ENCODE data around the gene ALDH18A1.

ALDH18A1 gene

GRCh38 chr10:95664543-95664942 is 8.0 kb upstream of the ALDH18A1 start:
- TF ChIP-seq, protein P1, sequence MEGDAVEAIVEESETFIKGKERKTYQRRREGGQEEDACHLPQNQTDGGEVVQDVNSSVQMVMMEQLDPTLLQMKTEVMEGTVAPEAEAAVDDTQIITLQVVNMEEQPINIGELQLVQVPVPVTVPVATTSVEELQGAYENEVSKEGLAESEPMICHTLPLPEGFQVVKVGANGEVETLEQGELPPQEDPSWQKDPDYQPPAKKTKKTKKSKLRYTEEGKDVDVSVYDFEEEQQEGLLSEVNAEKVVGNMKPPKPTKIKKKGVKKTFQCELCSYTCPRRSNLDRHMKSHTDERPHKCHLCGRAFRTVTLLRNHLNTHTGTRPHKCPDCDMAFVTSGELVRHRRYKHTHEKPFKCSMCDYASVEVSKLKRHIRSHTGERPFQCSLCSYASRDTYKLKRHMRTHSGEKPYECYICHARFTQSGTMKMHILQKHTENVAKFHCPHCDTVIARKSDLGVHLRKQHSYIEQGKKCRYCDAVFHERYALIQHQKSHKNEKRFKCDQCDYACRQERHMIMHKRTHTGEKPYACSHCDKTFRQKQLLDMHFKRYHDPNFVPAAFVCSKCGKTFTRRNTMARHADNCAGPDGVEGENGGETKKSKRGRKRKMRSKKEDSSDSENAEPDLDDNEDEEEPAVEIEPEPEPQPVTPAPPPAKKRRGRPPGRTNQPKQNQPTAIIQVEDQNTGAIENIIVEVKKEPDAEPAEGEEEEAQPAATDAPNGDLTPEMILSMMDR (IDR thresholded peaks at IDR 0.05; ENCODE audit: low read length, missing control alignments), result no peak
- H3K4me3 ChIP-seq (replicated peaks; ENCODE audit: low read depth, low read length), result no peak overlapping the region
- DNase-seq (ENCODE audit: low read depth), result no peak

- DNase-seq (ENCODE audit: low read depth), result no peak
- TF ChIP-seq, protein P1 (IDR thresholded peaks at IDR 0.05; ENCODE audit: low read length, missing control alignments), result no peak
- no peak overlapping the region for H3K4me3 ChIP-seq (replicated peaks; ENCODE audit: low read depth, low read length)
Measured at GRCh38 chr10:95663496-95663895, 7.0 kb upstream of the ALDH18A1 start.

GRCh38 chr10:95661818-95662217 is 5.3 kb upstream of the ALDH18A1 start:
- TF ChIP-seq, protein P1 (IDR thresholded peaks at IDR 0.05; ENCODE audit: low read length, missing control alignments), result no peak
- no peak overlapping the region for H3K4me3 ChIP-seq (replicated peaks; ENCODE audit: low read depth, low read length)
- no peak for DNase-seq (ENCODE audit: low read depth)

DNA sequence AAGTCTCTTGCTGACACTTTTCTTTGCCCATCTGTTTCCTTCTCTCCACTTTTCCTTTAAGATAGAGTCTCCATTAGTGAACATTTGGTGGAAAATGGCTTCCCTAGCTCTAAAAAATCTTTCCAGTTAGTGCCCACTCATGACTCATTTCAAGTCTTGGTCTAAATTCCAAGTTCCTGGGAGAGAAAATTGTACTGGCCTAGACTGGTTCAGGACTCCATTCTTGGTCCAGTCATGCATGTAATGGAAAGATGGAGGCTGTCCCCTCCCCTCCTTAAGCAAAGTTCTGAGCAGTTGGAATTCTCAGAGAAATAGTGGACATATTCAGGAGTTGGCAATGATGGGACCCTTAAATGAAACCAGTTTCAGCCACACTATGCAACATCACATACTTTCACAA is 3.8 kb upstream of the ALDH18A1 start:
- TF ChIP-seq, protein P1 (IDR thresholded peaks at IDR 0.05; ENCODE audit: low read length, missing control alignments), result no peak
- DNase-seq (ENCODE audit: low read depth), result peak; percentile 33

GRCh38 chr10:95657250-95657649 is 739 bp upstream of the ALDH18A1 start:
- peak overlapping the region; percentile 77 for H3K4me3 ChIP-seq (replicated peaks; ENCODE audit: low read depth, low read length)
- TF ChIP-seq, protein P1 (IDR thresholded peaks at IDR 0.05; ENCODE audit: low read length, missing control alignments), result no peak
- no peak for DNase-seq (ENCODE audit: low read depth)

More for the DNA sequence above, 3.8 kb upstream of the ALDH18A1 start:
- H3K4me3 ChIP-seq (replicated peaks; ENCODE audit: low read depth, low read length), result no peak overlapping the region

DNA sequence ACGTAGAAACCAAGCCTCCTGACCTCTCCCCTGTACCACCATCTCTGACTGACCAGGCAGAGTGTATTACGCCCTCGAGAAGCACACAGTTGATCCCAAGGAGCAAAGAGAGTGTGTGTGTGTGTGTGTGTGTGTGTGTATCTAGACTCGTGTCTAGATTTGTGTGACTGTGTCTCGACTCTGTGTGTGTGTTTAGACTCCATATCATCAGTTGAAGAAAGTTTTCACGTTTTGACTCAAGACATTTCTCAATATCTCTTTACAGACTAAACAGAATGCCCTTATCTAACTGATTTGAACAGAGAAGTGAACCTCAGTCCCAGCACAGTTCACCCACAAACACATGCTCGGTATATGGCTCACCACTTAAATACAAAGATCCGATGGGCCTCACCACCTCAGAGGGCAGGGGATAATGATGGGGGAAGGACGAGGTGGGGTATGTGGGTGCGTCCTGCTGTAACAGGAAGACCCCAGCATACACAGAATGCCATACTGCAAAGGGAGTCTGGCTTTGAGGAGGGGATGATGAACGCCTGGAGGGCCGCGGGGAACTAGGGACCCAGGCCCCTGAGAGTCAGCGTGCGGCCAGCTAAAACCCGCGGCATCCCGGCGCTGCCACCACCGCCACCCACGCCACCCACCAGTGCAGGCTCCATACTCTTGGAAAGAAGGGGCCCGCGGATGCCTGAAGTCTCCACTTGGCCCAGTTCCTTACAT is 780 bp downstream of the ALDH18A1 start:
- peak overlapping the region; percentile 77 for H3K4me3 ChIP-seq (replicated peaks; ENCODE audit: low read depth, low read length)
- TF ChIP-seq, protein P1 (IDR thresholded peaks at IDR 0.05; ENCODE audit: low read length, missing control alignments), result no peak
- DNase-seq (ENCODE audit: low read depth), result peak; percentile 29

DNA sequence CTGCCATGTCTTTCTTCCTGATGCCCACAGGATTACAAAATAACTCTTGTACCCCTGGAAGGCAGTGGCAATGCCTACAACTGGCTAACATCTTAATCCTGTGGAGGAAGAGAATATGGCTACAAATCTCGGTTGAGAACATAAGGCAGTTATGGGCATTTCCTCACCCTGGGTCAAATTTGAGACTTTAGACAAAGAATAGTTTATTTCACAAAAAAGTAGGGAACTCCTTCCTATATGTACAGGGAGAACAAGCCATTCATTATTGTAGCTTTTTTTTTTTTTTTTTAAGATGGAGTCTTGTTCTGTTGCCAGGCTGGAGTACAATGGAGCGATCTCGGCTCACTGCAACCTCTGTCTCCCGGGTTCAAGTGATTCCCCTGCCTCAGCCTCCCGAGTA is 2.6 kb downstream of the ALDH18A1 start:
- TF ChIP-seq, protein P1 (IDR thresholded peaks at IDR 0.05; ENCODE audit: low read length, missing control alignments), result no peak
- DNase-seq (ENCODE audit: low read depth), result no peak
- no peak overlapping the region for H3K4me3 ChIP-seq (replicated peaks; ENCODE audit: low read depth, low read length)
